Psoas muscle (tissue), 8 donors: ENCODE results near the gene PPME1. TPM values are rescaled to one million over a fixed set of nuclear protein-coding genes. Genes with fewer than 3 reads are reported as not detected.
A peak's percentile ranks its signal among the peaks of the same experiment; 100 is the strongest.

Experiments
- ATAC-seq, 4 donors: fragments of 200-7000 bp; cut with Tn5 transposase; one replicate each; pipeline ENCODE4 v1.9.1; 2020; ENCODE audit warnings: moderate library complexity in 3 of 4, mild to moderate bottlenecking in 2 of 4
- DNase-seq, 2 donors: peaks; one replicate each; pipeline ENCODE4 v3.0.0-alpha.2; 2020
- H3K27ac ChIP-seq: fragments of 200-600 bp; one replicate; pipeline ENCODE4 v1.8.0; 2022
- H3K27me3 ChIP-seq, 3 donors: fragments of 200-600 bp in 1 of 3; one replicate each; pipeline versions ENCODE4 v1.6.1 to v1.8.0; 2013 to 2022; ENCODE audit warnings: low read length in 2 of 3, mild to moderate bottlenecking in 2 of 3, moderate library complexity in 1 of 3; ENCODE audit not compliant: insufficient read depth in 3 of 3
- H3K36me3 ChIP-seq, 2 donors: fragments of 200-600 bp in 1 of 2; one replicate each; pipeline versions ENCODE4 v1.6.1 to v1.8.0; 2013 to 2022; ENCODE audit warnings: low read depth in 1 of 2, mild to moderate bottlenecking in 1 of 2, moderate library complexity in 1 of 2; ENCODE audit not compliant: insufficient read depth in 1 of 2
- H3K4me1 ChIP-seq: fragments of 200-600 bp; one replicate; pipeline ENCODE4 v1.8.0; 2022
- H3K4me3 ChIP-seq: fragments of 200-600 bp; one replicate; pipeline ENCODE4 v1.8.0; 2022; ENCODE audit warnings: mild to moderate bottlenecking
- H3K9me3 ChIP-seq: fragments of 200-600 bp; one replicate; pipeline ENCODE4 v1.8.0; 2022
- CTCF ChIP-seq: fragments of 200-600 bp; IDR thresholded peaks from one replicate; pipeline ENCODE4 v1.8.0; 2022; ENCODE audit warnings: antibody characterized with exemption
- WGBS, 3 donors: extraction: QIAGEN DNeasy Blood & Tissue Kit; methylation state at CpG; one replicate each; pipeline versions ENCODE4 v1.1.6 to v1.1.7; 2013; 5-methylcytosine and 5-hydroxymethylcytosine counted together
- intact Hi-C, 2 donors: fragments of 100-400 bp; cut with DNase I; formaldehyde crosslinking; loops; one replicate each; pipeline versions ENCODE4 v1.11.0 to v1.14.2; 2022
- polyA plus RNA-seq, 3 donors: library from polyadenylated mRNA; stranded (reverse); fragments of 200-250 nt; gene quantifications; one replicate each; pipeline ENCODE4 v1.2.3, GENCODE V29; 2013
- total RNA-seq, 4 donors: library from RNA; stranded (reverse); fragmentation: NEBNext Ultra II Directional in 2 of 4; extraction: Animal tissue kit (Norgen Biotek cat#: 25700) in 2 of 4; gene quantifications; one replicate each; pipeline versions ENCODE4 v1.2.1 to v1.2.4, GENCODE V29; 2021 to 2023
- donor health status: healthy with polysubstance abuse.
- donor health status: DM: no; HTN: no; CAD: no; lungs with moderate emphysema.
- donor health status: Bipolar disorder and iron deficiency.
- donor health status: healthy.
- donor health status: DM: yes; HTN: yes; CAD: no.
- donor health status: DM: no; HTN: no; CAD: no.
- donor health status: DM: no; HTN: no; CAD: no.
- donor health status: DM: yes; HTN: yes; CAD: no.

The PPME1 gene
- total and polyA plus RNA-seq, 7 donors = 28.3 to 47.9 (median 43.1) TPM

GRCh38 chr11:74179234-74180052, 8.4 kb downstream of the PPME1 start:
- peak overlapping the region; percentile 82 for H3K27ac ChIP-seq

GRCh38 chr11:74182635-74183034, 11.5 kb downstream of the PPME1 start:
- no peak overlapping the region for H3K4me3 ChIP-seq
- H3K27me3 ChIP-seq = no peaks in the 10 kb centered on the region
- no peak for DNase-seq
- no peak for TF ChIP-seq CTCF
- no peaks in the 10 kb centered on the region for H3K36me3 ChIP-seq
- no peak for ATAC-seq
- no peak overlapping the region for H3K27ac ChIP-seq
- intact Hi-C loops = no loop called here
- WGBS, 3 donors = 94 to 98% (median 95%) methylated on average over 4 of the region's 4 CpGs
- H3K9me3 ChIP-seq = no peaks in the 10 kb centered on the region
- H3K4me1 ChIP-seq = peaks cover 39% of the 10 kb centered on the region

More at GRCh38 chr11:74179234-74180052, 8.4 kb downstream of the PPME1 start:
- WGBS, 3 donors = 63 to 78% (median 68%) methylated on average over 7 of the region's 7 CpGs
- peak overlapping the region; percentile 41 for H3K4me3 ChIP-seq
- H3K36me3 ChIP-seq = peaks cover 0 to 9% of the 10 kb centered on the region in 2 donors
- no peak for TF ChIP-seq CTCF
- intact Hi-C loops = no loop called here
- ATAC-seq (peak; percentile 89 to 95 (median 92)), DNase-seq (no peak)
- H3K27me3 ChIP-seq = no peaks in the 10 kb centered on the region
- H3K9me3 ChIP-seq = no peaks in the 10 kb centered on the region
- peaks cover 30% of the 10 kb centered on the region for H3K4me1 ChIP-seq

- no peaks in the 10 kb centered on the region for H3K36me3 ChIP-seq
- intact Hi-C loops = no loop called here
- no peak for TF ChIP-seq CTCF
- H3K9me3 ChIP-seq = no peaks in the 10 kb centered on the region
- peak overlapping the region; percentile 24 for H3K27ac ChIP-seq
- ATAC-seq = no peak
- H3K27me3 ChIP-seq = no peaks in the 10 kb centered on the region
- H3K4me1 ChIP-seq = peaks cover 27% of the 10 kb centered on the region
- H3K4me3 ChIP-seq = peak overlapping the region; percentile 2
- DNase-seq = no peak
- 77 to 85% (median 78%) methylated on average over 5 of the region's 5 CpGs for WGBS, 3 donors
Observed at GRCh38 chr11:74185285-74185684, 14.2 kb downstream of the PPME1 start.

- TF ChIP-seq CTCF = no peak
- intact Hi-C loops = no loop called here
- Histone ChIP-seq H3K27ac (peak overlapping the region; percentile 24), H3K36me3 (no peaks in the 10 kb centered on the region), H3K4me3 (peak overlapping the region; percentile 2), H3K9me3 (no peaks in the 10 kb centered on the region), H3K4me1 (peaks cover 23% of the 10 kb centered on the region), H3K27me3 (no peaks in the 10 kb centered on the region)
- DNase-seq (no peak), ATAC-seq (peak; percentile 73 to 85 (median 80))
- 52 to 82% (median 67%) methylated on average over 2 of the region's 2 CpGs for WGBS, 3 donors
Observed at GRCh38 chr11:74185695-74186094, 14.6 kb downstream of the PPME1 start.
